Activated CD4-positive, alpha-beta T cell treated with anti-CD3 and anti-CD28 coated beads, Interleukin-2, amount 50 U/mL, for 24 hours (primary cell): ENCODE results near the gene TMED1.
"Not testable (repeated sequence)": the region's sequence is repeated elsewhere in the genome, so short reads cannot be mapped to it uniquely, and the experiment has no call there.

ENCODE experiments used
- DNase-seq, 2 donors: peaks; one replicate each; pipeline ENCODE4 v3.0.0-alpha.2; 2020; ENCODE audit warnings: low read depth in 1 of 2, low spot score in 1 of 2

Gene TMED1

GRCh38 chr19:10835754-10836478, at the start of gene TMED1:
Gene TMED1 (minus strand): TSS chr19:10836212. CDS start chr19:10836191, 21 bp downstream.
- DNase-seq = peak; percentile 85 to 94

- no peak for DNase-seq
Observed at GRCh38 chr19:10885201-10886169, 49.5 kb upstream of the TMED1 start.

GRCh38 chr19:10884274-10884673, 48.3 kb upstream of the TMED1 start:
- DNase-seq = no peak

GRCh38 chr19:10882108-10882457, 46.1 kb upstream of the TMED1 start:
- no peak for DNase-seq

- DNase-seq = no peak
Observed at GRCh38 chr19:10881403-10882107, 45.5 kb upstream of the TMED1 start.

- no peak for DNase-seq
Observed at GRCh38 chr19:10878253-10878652, 42.2 kb upstream of the TMED1 start.

- DNase-seq = not testable (repeated sequence)
Observed at GRCh38 chr19:10877608-10878007, 41.6 kb upstream of the TMED1 start.

GRCh38 chr19:10876459-10877240, 40.6 kb upstream of the TMED1 start:
- DNase-seq = no peak

GRCh38 chr19:10874024-10874423, 38.0 kb upstream of the TMED1 start:
- DNase-seq = no peak

GRCh38 chr19:10872546-10873107, 36.6 kb upstream of the TMED1 start:
- DNase-seq = no peak

- DNase-seq = no peak
Observed at GRCh38 chr19:10871711-10872545, 35.9 kb upstream of the TMED1 start.

- DNase-seq = peak; percentile 98 to 99
Observed at GRCh38 chr19:10870955-10871603, 35.1 kb upstream of the TMED1 start, which contains the start of gene CARM1. Gene CARM1 (plus strand): TSS chr19:10871553. CDS start chr19:10871703, 150 bp downstream.

- DNase-seq = no peak
Observed at GRCh38 chr19:10870501-10870954, 34.5 kb upstream of the TMED1 start.

- not testable (repeated sequence) for DNase-seq
Observed at GRCh38 chr19:10869872-10870311, 33.9 kb upstream of the TMED1 start.

GRCh38 chr19:10868872-10869547, 33.0 kb upstream of the TMED1 start:
- no peak for DNase-seq

- no peak for DNase-seq
Observed at GRCh38 chr19:10866495-10866894, 30.5 kb upstream of the TMED1 start.

GRCh38 chr19:10864538-10864899, 28.5 kb upstream of the TMED1 start:
- peak; percentile 68 to 77 for DNase-seq

- no peak for DNase-seq
Observed at GRCh38 chr19:10863107-10863717, 27.2 kb upstream of the TMED1 start.
